ENCODE measurements around the gene H6PD.

The H6PD gene

DNA sequence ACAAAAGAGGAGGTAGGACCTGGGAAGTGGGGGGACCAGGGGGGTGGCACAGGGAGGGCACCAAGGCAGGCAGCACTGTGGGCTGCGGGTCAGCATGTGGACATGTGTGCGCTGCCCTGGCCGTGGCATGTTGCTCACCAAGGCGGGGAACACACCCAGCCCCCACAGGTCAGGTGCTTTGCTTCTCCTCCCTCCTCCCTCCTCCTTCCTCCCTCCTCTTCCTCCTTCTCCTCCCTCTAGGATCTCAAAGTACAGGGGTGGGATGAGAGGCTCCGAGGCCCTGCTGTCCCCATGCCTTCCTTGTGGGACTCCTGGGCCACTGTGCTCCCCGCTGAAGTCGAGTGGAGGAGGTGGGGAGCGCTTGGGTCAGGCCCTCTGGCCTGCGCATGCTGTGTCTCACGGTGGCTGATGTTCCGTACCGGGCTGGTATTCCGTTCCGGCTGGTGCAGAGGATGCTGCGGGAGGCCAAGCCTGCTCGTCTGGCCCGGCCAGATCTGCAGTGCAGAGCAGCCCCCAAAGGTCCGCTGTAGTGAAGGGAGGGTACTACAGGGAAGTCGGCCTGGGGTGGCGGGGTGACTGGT lies 84.7 kb downstream of the H6PD start:
- no peak for DNase-seq (ENCODE audit: low read depth)

DNA sequence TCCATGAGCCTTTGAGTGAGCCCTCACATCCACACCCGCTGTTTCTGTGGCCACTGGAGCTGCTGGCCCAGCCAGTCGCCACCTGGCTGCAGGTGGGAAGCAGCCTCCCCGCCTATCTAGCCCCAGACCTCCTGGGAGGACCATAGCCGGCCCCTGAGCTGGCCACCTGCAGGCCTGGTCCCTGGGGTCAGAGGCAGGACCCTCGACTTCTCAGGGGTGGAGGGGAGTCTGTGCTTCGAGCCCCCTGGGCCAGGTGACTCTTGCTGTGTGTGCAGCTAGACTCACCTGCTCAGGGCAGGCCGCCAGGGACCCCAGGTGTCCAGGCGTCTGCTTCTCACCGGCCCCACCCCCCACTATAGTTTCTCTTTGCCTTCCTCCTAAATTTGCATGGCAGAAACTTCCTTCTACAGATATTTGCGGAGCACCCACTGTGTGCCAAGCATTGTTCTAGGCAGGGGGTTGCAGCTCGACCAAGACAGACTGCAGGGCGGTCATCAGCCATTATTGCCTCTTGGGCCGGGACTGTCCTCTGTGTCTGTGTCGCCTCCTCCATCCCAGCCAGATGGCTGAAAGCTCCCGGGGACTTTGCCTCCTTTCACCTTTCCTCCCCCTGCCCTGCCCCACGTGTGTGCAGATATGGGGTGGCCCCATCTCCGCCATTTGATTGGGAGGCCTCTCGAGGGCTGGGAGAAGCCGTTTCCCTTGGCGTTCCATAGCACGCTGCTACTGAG lies 85.4 kb downstream of the H6PD start:
- DNase-seq (ENCODE audit: low read depth) = no peak
